Activated CD8-positive, alpha-beta memory T cell treated with anti-CD3 and anti-CD28 coated beads for 24 hours (primary cell): ENCODE data around the gene GRHL3.
A peak's percentile ranks its signal among the peaks of the same experiment; 100 is the strongest.

Experiments used
- DNase-seq: peaks from one replicate; pipeline ENCODE4 v3.0.0-alpha.2; 2020

Gene GRHL3

DNA sequence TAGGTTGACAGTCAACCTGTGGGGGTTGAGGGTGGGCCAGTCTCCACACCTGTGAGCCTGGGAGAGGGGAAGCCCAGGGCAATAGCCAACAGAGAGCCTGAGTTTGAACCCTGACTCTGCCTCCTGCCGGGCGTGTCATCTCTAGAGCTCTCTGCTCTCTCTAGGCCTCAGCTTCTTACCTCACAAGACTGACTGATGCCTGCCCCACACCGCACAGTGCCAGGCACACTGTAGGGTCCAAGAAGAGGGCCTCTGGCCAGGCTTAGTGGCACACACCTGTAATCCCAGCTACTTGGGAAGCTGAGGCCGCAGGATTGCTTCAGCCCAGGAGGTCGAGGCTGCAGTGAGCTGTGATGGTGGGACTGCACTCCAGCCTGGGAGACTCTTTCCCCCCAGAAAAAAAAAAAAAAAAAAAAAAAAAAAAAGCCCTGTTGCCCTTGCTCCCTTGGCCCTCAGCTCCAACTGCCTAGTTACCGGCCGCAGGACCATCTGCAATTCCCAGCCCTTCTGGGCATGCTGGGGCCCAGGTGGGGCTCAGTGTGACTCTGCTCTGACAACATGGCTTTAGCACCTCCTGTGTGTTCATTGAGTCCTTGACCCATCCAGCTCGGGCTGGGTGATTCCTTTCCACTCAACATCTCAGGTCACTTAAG, 25.1 kb downstream of the GRHL3 start:
- no peak for DNase-seq

DNA sequence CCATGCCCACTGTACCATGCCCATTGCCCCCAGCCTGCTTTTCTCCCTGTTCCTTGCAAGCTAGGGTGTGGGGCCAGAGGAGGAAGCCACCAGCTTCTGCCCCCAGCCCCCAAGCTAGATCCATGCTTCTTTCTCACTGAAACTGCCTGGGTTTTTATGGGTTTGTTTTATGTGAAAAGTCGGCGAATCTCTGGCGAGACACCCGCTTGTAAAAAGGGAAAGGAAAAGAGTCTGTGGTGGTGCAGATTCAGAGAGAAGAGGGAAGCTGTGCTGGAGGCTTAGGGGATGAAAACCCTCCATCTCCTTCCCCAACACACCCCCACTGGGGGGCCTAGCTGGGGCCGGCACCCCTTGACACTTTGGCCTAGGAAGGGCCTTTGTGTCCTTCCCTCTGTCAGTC, 26.2 kb downstream of the GRHL3 start:
- no peak for DNase-seq

DNA sequence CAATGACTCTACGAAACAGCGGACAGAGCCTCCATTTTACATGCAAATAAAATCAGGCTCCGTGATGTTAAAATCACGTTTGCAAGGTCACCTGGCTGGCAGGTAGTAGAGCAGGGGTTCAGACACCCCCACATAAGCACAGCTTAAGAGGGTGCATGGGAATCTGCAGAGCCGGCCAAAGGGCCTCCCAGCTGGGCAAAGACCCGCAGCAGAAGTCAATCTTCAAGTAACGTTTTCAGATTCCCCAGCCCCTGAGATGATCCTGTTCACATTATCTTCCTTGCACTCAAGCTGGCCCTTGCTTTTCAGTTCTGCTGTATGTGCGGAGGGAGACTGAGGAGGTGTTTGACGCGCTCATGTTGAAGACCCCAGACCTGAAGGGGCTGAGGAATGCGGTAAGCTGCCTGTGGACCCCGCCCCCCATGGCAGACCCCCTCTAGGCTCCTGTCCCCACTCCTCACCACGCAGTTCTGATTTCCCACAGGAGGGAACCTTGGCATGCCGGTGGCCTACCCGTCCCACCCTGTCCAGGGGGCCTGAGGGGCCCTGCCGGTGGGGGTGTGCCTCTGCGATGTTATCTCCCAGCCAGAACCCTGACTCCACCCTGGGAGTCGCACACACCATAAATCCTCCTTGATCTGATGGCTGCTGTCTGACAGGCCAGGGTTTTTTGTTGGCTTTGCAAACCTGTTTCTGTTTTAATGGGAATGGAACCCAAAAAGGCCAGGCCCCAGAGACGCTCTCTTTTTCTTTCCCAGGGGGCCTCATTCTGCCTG, 28.2 kb downstream of the GRHL3 start:
- no peak for DNase-seq

DNA sequence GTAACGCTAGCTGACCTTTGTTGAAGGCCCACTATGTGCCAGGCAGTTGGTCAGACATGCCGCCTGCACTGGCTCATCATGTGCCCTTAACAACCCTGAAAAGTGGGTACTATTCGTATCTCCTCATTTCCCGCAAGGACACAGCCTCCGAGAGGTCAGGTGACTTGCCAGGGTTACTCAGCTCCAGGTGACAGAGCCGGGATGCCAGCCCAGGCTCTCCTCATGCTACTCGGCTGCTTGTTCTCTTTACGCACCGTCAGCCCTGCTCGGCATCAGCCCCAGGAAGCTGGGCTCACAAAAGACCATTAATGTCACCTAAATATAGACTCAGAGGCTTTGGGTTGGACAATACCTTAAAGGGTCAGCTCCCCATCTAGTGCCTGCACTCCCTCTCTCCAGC, 29.0 kb downstream of the GRHL3 start:
- no peak for DNase-seq

DNA sequence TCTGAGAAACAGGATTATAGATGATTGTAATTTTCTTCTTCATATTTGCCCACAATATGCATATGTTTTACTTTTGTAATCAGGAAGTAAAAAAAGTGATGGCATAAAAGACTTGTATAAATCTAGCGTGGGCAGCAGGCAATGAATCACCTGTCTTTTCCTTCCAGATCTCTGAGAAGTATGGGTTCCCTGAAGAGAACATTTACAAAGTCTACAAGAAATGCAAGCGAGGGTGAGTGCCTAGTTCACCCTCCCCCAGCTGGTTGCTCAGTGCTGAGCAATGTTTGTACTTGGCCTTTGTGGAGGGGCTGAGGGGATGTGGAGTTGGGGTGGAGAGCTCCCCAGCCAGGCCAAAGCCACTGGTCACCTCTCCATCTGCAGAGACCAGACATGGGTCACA, 30.7 kb downstream of the GRHL3 start:
- DNase-seq, result no peak

DNA sequence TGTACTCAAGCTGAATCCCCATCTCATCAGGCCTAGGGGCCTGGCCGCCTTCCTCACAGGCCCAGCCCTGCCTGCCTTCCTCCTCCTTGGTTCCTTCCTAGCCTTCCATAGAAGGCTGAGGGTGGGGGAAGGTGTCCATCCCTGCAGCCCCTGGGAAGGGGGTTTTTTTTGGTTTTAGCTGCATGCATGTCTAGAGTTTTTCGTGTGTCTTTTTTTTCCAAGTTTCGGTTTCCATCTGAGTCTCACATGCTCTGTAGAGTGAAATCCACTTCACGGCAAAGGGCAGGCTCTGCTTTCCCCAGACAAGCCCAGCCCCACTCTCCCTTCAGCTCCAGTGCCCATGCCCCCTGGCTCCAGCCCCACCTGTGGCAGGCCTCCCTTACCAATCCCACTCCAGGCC, 32.1 kb downstream of the GRHL3 start:
- no peak for DNase-seq

DNA sequence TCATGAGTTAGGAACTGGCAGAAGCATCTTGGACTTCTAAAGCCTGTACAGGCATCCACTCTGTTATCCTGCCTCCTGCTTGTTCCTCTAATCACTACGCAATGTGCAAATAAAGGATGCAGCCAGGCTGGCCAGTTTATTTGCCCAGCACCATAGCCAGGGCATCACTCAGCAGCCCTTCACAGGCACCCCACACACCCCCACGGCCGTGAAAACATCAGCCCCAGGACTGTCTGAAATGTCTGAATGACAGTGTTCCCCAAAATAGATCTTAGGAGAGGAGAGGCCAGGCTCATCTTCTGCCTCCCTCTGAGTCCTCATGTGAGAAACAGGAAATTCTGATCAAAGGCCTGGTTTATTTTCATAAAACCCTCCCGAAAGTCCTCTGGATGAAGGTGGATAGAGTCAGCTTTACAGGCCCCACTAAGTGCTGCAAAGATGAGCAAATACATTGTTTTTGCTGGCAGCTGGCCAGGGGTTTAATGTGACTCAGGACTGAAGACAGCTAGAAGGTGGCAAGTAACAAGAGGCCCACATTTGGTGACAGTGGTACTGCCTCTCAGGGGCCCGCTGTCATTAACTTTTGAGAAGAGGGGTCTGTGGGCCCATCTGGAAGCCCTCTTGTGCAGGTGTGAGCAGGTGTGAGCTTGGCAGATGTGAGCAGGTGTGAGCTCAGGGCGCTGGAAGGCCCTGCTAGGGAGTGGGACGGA, 32.9 kb downstream of the GRHL3 start:
- DNase-seq, result peak; percentile 67

DNA sequence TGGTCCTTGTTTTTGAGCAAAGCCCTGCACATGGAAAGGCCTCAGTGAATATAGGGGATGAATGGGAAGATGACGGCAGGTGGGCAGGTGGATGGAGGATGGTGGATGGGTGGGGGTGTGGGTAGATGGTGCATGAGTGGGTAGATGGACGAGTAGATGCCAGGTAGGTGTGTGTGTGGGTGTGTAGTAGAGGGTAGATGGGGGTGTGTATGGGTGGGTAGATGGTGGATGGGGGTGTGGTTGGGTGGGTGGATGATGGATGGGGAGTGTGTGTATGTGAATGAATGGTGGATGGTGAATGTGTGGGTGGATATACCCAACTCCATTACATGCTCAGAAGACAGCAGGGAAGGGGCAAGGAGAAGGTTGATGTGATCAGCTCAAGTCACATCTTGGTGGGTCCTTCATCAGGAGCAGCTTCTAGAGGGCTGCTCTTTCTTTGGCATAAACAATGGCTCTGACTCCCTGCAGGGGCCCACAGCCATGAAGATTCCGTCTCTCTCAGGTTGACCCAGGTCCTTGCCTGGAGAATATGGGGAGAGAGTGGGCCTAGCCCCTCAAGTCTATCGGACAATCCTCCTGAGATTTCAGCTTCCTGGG, 34.2 kb downstream of the GRHL3 start:
- DNase-seq, result no peak

DNA sequence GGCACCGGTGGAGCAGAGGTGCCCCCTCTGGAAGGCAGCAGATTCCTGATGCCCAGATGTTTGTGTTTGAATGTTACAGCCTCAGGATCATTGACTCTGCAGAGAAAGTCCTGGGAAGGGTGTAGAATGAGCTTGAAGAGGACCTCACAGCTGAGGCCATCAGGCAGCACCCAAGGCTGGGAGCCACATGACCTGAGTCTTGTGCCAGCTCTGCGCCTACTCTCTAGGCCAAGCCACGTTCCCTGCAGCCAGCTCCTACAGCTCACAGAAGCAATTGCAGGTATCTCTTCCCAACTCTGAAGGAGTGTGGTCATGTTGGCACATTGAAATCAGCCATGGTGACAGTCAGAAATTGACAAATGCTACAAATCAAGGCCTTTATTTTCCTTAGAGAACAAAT, 36.3 kb downstream of the GRHL3 start:
- no peak for DNase-seq

DNA sequence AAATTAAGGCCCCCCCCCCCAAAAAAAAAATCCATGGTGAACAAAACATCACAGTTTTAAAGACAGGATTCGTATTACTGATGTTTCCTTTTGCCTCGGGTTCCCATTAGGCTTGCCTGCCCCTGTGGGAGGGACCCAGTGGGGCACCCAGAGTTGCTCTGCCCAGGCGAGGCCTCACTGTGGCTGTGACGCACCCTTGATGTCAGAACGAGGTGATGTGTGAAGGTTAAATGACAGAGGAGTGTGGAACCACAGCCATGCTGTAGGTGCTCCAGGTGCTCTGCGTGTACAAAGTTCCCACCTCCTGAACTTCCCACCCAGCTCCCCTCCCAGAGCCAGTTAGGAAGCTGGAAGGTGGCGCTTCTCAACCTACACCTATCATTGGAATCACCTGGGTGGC, 37.9 kb downstream of the GRHL3 start:
- DNase-seq, result no peak

DNA sequence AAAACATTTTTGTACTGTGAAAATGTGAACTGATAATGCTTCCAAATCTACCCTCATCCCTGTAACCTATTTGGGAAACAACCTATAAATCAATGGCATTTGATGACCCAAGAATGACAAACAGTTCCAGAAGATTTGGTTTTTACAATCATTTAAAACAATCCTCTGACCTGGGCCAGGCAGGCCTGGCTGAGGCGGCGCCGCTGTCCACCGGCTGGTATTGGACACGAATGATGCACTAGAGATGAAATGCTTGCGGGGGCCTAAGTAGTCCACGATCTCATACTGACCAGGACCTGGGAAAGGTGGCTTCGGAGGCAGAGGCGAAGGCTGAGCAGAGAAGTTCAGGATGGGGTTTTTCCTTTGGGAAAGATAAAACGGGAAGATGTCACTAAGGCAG, 41.5 kb downstream of the GRHL3 start:
- no peak for DNase-seq

DNA sequence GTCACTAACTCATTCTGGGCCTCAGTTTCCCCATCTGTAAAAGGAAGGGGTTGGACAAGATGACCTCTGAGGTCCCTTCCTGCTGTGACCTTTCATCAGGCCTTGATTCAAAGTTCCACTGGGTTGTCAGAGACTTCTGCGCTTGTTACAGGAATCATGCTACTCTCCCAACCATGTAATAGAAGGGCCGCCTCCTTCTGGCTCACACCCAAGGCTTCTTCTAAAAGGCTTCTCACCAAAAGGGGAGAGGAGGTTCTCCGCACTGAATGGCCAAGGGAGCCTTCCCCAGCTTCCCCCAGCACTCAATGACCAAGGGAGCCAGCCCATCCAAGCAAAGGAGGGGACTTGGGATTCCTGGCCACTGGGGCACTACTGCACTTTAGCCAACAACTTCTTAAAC, 42.7 kb downstream of the GRHL3 start:
- DNase-seq, result no peak

DNA sequence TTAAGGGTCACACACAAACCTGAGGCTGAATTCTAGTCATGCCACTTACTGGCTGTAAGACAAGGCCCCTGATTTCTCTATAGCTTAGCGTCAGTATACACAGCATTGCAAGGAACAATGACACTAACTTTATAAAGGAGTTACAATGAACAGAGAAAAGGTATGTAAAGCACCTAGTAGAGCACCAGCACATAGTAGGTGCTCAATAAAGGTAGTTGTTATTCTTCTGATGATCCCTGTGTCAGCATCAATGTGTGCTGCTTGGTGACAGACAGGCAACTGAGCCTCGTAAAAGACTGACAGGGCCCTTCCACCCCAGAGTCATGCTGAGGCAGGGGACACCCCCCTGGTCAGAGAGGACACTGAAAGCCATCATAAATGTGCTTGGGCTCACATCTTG, 43.2 kb downstream of the GRHL3 start:
- no peak for DNase-seq

DNA sequence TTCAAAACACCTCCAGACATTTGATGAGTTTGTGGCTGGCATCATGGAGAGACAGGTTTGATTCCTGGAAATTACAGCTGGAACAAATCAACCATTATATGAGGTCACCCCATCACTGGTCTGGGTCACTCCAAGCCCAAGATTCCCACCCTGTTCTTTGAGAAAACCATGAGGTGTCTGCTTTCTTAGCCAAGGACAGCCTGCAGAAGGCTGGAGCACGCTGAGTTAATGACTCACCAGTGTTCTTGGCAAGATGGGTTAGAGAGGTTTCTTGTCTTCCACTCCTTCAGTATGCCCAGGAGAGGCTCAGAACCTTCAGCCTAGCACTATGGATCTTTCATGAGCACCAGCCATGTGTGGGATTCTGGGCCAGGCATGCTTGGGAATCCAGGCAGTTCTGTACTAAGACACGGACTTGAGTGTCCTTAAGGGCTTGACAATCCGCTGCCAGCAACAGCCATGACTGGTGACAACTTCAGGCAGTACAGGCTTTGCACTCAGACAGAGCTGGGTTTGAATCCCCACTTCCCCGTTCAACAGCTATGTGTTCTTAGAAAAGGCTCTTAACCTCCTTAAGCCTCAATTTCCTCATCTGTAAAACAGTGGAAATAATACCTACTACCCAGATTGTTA, 43.9 kb downstream of the GRHL3 start:
- DNase-seq, result no peak

DNA sequence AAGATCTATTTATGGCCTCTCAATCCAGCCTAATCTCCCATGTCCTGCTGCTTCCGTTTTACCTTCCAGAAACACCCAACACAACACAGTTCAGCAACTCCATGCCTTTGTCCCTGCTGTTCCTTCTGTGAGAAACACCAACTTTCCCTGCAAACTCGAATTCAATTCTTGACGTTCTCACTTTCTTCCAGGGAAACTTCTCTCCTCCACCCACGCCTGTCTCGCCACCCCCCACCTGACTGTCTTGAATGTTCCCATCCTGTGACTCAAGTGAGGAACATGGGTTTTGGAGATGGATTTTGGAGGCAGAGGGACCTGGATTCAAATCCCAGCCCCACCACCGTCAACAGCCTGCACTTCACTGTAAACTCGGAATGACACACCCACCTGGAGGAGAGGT, 44.8 kb downstream of the GRHL3 start:
- DNase-seq, result no peak

DNA sequence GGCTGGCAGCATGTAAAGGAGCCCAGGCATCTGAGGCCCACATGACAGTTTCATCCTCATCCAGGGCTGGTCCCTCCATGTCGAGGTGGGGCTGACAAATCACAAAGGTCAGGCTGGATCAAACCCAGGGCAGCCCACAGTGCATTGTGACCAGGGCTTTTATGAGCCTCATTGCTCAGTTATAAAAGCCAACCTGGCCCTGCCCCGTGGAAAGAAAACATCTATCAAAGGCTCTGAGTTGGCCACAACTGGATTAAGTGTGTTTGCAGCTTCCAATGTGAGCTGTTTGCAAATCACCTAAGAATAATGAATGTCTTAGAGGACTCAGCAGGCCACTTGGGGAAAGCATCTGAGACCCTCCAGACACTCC, 45.4 kb downstream of the GRHL3 start:
- DNase-seq, result no peak

DNA sequence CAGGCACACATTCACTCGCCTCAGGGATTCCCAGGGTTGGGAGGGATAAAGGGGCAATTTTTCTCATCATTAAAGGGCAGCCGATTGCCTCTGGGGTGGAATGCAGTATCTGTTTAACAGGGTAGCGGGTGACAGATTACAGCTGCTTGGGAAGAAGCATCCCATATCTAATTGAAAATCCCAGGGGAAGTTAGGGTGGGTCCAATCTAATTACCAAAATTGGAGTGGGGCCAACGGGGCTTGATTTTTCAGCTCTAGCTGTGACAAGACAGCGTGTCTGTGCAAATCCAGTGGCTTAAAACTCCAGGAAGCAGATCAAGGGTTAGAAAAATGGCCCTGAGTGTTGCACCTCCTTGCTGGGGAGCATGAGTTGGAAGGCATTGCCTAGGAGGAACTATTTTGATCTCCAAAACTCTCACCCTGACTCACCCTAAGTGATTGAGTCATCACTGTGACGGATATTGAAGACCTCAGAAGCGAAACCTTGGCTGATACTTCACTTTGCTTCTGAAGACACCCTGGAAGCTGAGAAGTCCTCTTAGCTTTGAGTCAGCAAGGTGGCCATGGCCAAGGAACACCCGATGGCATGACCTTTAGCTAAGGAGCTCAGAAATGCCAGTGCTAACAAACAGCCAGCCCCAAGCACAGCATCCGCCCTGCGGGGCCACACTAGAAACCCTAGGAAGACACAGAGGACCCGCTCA, 46.0 kb downstream of the GRHL3 start:
- no peak for DNase-seq

DNA sequence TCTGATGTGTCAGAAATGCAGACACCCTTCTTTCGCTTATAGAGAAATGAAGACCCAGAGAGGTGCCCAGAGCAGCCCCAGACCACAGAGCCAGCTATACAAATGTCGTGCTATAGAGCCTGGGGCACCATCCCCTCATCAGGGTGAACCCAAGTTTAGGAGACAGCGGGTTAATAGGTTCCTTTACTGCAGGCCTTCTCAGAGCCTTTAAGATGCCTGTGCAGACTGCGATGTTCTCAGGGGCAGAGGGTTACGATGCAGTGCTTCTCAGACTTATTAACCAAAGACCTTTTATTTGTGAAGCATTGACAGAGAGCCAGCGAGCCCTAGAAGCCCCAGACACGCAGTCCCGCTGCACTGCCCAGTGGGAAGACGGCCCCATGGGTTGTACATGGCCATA, 47.5 kb downstream of the GRHL3 start:
- no peak for DNase-seq

DNA sequence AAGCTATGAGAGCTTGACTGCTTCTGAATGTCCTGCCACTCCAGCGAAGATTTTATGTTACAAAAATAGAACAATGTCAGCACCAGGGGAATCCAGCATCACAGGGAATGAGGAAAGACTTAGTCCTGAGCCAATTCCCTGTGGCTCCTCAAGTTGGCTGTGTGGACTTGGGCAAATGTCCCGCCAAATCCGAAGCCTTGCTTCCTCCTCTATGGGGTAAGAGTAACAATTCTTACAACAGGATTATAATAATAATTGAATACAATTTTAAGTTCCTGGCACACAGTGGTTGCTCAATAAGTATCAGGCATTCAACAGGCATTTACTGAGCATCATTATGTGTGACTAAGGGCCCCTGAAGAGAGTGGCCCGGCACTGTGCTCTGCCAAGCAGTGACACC, 50.0 kb downstream of the GRHL3 start:
- no peak for DNase-seq

DNA sequence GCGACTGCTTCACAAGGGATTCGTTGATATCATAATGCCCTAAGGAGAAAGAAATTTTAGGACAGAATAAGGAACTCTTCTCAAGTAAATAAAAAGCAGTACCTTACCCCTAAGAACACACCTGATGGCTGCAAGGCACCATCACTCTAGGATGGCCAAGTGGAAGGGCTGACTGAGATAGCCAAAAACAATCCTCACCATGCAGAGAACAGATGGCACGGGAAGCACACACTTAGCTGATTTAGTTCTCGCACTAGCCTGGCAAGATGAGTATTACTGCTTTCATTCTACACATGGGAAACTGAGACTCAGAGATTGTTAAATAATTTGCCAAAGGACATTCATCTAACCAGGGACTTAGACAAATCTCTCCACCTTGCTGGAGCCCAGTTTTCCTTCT, 50.6 kb downstream of the GRHL3 start:
- no peak for DNase-seq

DNA sequence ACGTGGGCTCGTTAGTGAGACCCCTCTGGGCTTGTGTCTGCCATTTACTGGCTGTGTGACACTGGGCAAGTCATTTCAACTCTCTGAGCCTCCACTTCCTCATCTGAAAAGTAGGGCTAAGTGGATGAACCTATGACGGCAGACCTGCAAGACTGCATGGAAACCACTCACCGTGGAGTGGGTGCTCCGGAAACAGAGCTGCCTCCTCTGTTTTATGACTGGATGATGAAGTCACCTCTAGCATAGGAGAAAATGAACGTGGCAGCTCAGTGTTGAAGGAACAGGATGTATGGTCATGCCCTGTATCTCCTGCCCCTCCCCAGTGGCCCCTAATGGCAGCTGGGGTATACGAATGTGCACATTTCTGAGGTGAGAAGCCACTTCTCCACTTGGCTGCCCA, 53.9 kb downstream of the GRHL3 start:
- peak; percentile 48 for DNase-seq

DNA sequence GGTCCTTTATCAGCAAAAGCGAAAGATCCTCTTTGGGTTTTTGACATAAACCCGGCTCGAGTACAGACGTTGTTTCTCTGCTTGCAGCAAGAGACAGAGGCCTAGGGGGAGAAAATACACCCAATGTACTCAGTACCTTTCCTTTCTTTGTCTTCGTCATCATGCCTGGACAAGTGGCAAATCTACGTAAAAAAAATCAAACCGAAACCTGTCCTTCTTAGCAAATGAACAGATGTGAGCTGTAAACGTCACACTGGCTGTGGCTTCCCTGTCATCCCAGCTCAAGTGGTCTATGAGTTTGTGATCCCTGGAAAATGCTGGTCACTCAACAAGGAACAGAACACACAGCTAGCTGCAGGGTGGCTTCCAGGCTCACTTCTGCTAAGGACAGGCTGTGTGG, 54.6 kb downstream of the GRHL3 start:
- no peak for DNase-seq
